Measurements from ENCODE around the gene EFCC1.

GRCh38 chr3:129003578-129004112 lies 2.5 kb downstream of the EFCC1 start:
- TF ChIP-seq CTCF (conservative IDR thresholded peaks at IDR 0.05) (no peak), EZH2 (IDR thresholded peaks at IDR 0.05; ENCODE audit: low read depth) (no peak)

Data from PC-9 (cell line).